NOMO-1 treated with DMSO at 0.1 percent for 48 hours (cell line): ENCODE measurements around the gene C5AR2.
"Not testable (repeated sequence)": the region's sequence is repeated elsewhere in the genome, so short reads cannot be mapped to it uniquely, and the experiment has no call there.

ENCODE experiments used
- DNase-seq: peaks from one replicate; lab custom pipeline; 2025; ENCODE audit not compliant: unreplicated experiment; lab: John Stamatoyannopoulos, UW

The C5AR2 gene

DNA sequence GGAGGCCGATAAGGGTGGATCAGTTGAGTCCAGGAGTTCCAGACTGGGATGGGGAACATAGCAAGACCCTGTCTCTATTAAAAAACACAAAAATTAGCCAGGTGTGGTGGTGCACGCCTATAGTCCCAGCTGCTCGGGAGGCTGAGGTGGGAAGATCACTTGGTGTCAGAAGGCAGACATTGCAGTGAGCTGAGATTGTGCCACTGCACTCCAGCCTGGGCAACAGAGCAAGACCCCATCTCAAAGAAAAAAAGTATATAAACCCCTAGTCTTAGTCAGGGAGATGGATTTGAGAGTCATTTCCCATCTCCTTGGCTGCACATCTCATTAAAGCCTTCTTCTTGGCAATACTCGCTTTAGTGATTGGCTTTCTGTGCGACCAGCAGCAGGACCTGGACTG is 51.9 kb downstream of the C5AR2 start:
- not testable (repeated sequence) for DNase-seq

DNA sequence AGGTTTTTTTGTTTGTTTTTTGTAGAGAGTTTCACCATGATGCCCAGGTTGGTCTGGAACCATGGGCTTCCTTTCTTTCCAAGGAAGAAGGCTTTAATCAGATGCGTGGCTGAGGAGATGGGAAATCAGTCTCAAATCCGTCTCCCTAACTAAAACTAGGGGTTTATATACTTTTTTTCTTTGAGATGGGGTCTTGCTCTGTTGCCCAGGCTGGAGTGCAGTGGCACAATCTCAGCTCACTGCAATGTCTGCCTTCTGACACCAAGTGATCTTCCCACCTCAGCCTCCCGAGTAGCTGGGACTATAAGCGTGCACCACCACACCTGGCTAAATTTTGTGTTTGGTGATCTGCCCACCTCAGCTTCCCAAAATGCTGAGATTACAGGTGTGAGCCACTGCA is 52.6 kb downstream of the C5AR2 start:
- DNase-seq = not testable (repeated sequence)

DNA sequence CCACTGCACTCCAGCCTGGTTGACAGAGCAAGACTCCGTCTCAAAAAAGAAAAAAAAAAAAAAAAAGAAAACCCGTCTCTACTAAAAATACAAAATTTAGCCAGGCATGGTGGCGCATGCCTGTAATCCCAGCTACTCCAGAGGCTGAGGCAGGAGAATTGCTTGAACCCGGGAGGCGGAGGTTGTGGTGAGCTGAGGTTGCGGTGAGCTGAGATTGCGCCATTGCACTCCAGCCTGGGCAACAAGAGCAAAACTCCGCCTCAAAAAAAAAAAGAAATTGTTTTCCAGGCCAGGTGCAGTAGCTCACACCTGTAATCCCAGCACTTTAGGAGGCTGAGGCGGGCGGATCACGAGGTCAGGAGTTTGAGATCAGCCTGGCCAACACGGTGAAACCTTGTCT is 54.6 kb downstream of the C5AR2 start:
- DNase-seq = not testable (repeated sequence)

- not testable (repeated sequence) for DNase-seq
These were observed 55.6 kb downstream of the C5AR2 start for GRCh38 chr19:47387623-47388022.

DNA sequence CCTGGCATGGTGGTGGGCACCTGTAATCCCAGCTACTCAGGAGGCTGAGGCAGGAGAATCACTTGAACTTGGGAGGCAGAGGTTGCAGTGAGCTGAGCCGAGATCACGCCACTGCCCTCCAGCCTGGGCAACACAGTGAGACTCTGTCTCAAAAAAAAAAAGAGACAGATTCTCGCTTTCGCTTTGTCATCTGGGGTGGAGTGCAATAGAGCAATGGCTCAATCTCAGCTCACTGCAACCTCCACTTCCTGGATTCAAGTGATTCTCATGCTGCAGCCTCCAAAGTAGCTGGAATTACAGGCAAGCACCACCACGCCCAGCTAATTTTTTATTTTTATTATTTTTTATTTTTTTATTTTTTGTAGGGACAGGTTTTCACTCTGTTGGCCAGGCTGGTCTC is 56.7 kb downstream of the C5AR2 start:
- DNase-seq = peak; percentile 78

DNA sequence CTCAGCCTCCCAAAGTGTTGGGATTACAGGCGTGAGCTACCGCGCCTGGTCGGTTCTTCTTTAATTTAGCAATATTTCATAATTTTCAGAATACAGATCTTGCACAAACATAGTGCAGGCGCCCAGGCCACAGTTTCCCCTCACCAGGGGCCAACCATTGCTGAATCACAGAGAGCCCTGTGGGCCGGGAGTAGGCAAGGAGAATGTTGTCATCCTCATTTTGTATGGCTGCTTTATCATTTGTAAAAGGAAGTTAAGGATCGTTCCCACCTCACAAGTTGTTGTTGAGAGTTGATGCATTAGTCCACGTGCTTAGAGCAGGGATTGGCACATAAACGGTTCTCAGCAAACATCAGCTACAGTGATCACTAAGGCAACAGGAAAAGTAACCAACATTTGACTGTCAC is 57.2 kb downstream of the C5AR2 start:
- peak; percentile 98 for DNase-seq

DNA sequence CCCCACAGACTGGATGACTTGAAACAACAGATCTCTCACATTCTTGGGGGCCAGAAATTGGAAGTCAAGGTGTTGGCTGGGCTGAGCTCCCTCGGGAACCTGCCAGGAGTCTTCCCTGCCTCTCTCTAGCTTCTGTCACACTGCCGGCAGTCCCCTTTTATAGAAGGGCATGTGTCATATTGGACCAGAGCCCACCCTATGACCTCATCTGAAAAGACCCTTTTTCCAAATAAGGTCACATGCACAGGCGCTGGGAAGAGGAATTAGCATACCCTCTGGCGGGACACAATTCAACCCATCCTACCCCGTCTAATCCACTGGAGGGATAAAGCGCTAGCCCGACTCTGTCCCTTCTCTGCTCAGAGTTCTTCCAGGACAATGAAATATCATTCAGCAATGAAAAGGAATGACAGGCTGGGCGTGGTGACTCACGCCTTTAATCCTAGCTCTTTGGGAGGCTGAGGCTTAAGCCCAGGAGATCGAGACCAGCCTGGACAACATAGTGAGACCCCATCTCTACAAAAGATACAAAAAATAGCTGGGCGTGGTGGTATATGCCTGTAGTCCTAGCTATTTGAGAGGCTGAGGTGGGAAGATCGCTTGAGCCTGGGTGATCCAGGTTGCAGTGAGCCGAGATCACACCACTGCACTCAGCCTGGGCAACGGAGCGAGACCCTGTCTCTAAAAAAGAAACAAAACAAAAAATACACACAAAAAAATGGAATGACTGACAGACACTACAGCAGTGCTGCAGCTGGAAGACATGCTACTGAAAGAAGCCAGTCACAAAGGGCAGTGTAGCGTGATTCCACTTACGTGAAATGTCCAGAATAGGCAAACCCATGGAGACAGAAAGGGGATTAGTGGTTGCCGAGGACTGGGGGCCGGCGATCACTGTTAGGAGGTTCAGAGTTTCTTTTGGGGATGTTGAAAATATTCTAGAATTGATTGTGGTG is 58.8 kb downstream of the C5AR2 start:
- no peak for DNase-seq

GRCh38 chr19:47391510-47392223 is 59.7 kb downstream of the C5AR2 start:
- DNase-seq = peak; percentile 70
